GM19395 (cell line): Measurements from ENCODE around the gene ADAMTSL1.

ENCODE experiments used
- ATAC-seq: cut with Tn5 transposase; IDR thresholded peaks from one replicate; pipeline ENCODE4 v1.9.1; 2021; ENCODE audit warnings: mild to moderate bottlenecking, moderate library complexity; ENCODE audit not compliant: unreplicated experiment

ADAMTSL1 gene

DNA sequence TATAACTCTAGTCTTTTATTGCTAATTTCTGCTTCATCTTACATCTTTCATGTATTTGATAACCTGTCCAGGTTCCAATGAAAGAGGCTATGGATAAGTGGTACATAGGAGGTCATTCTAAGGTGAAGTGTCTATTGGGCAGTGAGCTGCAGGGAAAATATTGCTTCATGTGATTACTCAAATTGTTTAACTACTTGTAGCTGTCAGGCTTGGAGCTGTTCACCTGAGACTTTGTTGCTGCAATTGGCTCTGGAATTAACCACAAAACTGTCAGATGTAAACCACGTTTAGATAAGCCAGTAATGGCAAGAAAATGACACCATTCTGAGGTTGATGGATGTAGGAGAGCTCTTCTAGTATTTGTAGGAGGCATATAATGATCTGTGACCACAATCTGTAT, 26.0 kb downstream of the ADAMTSL1 start:
- ATAC-seq: no peak

DNA sequence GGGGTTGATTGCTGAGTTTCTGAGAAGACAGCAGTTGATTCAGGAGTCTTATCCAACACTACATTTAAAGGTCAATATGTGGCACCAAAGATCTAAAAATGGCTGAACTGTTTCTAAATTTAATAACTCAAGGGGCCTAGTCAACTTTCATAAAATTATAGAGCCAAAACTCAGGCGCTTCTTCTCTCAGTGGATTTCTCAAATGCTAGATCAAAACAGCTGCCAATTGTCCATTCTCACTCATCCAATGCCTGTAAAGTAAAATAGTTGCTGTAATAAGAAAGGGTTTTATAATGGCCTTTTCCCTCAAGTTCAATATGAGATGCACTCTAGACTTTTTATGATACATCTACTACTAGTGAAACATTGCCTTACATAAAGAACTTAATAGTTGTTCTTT, 26.5 kb downstream of the ADAMTSL1 start:
- no peak for ATAC-seq

DNA sequence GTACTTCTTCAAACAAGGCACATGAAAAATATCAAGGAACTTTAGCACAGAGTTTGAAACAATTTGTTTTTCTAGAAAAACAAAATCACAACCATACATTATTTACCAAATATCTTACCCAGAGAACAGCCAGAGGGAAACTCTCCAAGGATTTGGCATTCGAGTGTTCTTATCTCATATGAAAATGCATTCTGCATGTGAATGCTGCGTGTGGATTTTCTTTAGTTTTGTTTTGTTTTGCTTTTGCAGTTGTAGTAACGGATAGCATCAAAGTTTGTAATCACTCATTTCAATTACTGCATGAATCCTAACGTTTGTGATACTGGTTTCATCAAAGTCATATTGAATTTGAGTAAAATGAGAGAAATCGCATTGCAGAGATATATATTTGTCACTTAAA, 28.0 kb downstream of the ADAMTSL1 start:
- no peak for ATAC-seq

DNA sequence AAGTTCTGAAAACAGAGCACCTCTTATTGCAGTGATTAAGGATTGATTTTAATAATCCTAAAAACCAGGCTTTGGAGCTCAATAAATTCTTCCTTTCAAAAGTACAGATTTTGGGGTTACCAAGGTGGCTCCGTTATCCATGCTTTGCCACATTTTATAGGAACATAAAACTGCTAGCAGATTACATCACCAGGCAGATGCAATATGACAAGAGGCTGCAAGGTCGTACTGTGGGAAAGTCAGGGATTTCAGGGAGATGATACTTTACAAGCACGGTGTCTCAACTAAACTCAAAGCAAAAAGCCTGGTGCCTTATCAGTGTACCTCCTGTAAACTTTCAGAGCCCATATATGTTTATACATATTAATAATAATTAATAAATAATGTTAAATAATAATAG, 28.6 kb downstream of the ADAMTSL1 start:
- ATAC-seq: no peak

DNA sequence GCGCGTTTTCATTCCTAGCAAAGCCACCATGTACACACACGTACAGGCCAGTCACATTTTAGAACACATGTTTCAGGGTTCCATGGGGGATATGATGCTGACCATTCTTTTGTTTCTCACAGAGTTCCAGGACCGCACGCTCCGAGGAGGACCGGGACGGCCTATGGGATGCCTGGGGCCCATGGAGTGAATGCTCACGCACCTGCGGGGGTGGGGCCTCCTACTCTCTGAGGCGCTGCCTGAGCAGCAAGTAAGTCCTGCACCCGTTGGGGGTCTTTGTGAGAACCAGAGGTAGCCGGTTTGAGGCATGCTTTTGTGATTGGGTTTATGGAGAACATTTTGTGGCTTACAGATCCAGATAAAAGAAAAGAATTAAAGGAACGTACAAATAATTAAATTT, 30.8 kb downstream of the ADAMTSL1 start:
- no peak for ATAC-seq

DNA sequence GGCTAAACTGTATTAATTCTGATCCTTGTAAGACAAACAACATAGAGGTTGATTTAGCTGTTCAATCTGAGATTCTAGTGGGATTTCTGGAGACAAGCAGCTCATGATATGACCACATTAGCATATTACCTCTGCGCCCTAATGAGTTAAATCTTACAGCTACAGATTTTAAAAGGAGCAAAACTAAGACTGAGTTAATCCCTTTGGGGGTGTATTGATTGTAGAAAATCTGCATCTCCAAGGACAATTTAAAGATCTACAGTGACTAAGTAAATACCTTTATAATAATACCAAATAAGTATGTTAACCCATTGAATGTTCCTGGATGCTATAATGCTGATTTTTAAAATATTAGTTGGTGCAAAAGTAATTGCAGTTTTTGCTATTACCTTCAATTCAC, 33.2 kb downstream of the ADAMTSL1 start:
- no peak for ATAC-seq

DNA sequence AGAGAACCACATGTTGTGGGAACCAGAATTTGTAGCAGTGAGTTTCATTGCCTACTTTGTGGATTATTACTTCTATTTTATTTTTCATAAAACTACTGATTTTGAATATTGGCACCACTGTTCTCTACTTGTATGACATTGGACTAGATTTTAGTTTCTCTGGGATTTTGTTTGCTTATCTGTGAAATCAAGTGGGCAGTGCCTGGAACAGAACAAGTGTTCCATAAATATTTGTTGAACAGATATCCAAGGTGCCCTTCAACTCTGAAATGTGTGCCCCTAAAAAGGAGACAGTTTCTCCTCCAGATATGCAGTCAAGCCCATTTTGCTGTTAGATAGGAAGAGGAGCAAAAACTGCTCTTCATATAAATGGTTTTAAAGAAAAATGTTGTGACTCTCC, 42.6 kb downstream of the ADAMTSL1 start:
- ATAC-seq: no peak

DNA sequence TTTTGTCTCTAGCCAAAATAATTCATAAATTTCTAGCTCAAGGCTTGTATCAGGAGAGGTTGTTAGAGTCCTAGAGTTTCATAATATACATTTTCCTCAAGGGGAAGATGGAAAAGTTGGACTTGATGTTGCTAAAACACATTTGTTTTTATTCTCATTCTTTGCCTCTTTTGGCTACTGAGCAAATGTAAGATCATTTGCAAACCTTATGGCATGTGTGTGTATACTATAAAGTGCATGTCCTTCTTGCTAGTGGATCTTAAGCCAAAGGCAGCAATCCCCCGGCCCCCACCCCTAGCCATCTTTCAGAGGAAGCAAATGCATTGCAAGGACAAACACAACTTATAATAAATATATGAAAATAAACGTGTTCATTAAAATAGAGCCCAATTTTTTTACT, 43.0 kb downstream of the ADAMTSL1 start:
- ATAC-seq: no peak

DNA sequence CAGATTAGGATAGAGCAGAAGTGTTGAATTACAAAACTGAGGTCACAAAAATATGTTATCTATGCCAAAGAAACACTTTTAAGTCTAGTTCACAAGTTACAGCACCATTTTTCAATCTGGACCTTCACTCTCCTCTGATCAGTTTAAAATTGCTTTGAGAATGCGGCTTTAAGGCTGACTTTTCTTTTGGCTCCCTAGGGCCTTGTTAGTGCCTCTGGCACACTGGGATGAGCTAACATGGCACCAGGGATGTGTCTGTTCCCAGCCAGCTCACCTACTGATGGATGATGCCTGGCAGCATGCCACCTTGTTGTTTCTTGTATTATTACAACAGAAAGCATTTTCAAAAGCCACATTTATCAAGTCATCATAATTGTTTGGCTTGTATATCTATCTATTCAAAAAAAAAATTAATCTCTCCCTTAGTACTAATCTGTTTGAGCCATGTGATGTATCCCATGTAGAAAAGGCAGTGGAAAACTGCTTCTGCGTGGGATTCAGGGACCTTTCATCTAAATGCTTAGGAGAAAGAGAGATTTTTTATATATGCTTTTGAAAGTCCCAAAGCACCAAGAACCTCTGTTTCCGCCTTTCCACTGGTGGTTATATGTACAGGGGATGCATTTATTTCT, 46.6 kb downstream of the ADAMTSL1 start:
- ATAC-seq: no peak

DNA sequence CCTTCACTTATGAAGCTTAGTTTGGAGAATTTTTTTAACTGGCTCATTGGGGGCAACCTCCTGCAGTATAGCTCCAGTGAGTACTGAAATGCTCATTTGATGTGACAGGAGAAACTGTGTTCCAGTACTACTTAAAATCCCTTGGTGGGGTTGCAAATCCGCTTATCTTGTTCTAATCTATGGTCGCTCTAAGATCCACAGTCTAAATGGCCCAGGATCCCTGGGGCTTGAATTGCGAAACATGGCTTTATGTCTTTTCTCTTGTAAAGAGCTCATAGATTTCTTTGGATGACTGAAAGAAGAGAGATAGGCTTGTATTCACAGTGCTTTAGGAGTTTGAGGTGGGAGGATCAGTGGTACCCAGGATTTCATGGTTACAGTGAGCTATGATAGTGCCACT, 52.7 kb downstream of the ADAMTSL1 start:
- ATAC-seq: no peak

DNA sequence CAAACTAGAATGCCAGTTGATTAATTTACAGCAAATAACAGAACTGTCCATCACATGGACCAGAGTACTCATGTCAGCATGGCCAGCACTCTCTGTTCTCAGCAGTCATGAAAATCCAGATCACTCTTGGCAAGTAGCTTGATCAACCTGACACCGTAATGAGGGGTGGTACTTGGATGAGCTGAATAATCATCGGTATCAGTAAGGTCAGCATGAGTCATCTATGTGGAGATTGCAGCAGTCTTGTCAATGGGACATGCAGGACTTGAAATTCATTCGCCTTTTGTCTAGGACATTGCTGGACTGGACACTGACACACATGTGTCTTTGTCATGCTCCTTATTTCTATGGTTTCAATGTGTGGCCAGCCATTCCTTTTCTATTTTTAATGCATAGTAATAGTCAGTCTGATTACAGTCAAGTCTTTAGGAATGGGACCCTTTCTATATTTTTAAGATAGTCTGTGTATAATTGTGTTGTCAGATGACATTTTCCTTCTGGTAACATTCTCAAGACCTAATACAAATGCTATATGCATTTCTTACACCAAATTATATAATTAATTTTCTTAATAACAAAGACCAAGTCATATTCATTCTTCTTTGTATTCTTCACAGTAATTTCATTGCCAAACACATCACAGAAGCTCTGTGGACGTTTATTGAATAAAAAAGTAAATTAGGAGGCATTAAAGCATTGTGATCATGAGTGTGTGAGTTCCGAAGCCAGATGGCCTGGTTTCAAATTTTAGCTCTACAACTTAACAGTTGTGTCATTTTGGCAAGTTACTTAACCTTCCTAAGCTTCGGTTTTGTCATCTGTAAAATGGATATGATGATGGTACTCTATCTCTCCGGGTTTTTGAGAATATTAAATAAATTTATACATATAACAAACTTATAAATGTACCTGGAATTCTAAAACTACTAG, 57.4 kb downstream of the ADAMTSL1 start:
- ATAC-seq: no peak

DNA sequence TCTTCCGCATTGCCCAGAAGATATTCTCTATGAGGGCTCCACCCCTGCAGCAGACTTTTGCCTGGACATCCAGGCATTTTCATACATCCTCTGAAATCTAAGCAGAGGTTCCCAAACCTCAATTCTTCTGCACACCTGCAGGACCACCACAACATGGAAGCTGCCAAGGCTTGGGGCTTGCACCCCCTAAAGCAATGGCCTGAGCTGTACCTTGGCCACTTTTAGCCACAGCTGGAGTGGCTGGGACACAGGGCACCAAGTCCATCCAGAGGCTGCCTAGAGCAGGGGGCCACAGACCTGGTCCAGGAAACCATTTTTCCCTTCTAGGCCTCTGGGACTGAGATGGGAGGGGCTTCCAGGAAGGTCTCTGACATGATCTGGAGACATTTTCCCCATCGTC, 60.7 kb downstream of the ADAMTSL1 start:
- no peak for ATAC-seq

DNA sequence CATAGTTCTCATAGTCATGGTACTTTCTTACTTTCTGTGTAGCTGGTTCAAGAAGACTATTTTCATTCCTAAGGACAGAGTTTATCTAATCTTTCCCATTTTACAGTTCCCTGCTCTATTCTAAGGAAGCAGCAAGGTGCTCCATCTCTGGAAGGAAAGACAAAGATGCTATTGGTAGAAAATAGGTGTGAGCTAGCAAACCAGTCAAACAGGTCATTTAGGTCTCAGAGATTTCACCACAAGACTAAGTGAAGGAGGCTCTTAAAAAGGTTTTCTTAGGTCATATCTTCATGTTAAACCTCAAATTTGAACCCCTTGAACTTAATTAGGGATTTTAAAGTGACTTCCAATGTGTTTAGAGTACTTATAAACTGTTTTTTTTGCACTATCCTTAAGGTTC, 62.6 kb downstream of the ADAMTSL1 start:
- no peak for ATAC-seq

DNA sequence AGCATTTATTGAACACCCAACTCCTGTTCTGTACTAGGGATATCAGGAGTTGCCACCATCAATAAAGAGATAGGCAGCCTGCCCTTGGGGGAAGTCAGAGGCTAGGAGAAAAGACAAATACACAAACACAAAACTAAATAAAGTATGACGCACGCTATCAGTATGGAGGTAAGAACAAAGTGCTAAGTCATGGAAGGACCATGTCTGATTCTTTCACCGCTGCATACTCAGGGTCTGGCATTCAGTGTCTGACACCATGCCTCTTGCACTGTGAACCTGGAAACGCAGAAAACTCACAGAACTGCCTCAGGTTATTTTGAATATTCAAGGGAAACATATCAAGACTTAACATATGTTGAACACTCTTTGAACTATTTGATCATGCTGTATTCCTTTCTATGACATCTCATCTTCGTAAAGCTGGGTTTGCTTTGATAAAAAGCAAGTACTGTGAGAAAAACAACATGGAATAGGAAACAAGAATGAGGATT, 65.3 kb downstream of the ADAMTSL1 start:
- no peak for ATAC-seq

DNA sequence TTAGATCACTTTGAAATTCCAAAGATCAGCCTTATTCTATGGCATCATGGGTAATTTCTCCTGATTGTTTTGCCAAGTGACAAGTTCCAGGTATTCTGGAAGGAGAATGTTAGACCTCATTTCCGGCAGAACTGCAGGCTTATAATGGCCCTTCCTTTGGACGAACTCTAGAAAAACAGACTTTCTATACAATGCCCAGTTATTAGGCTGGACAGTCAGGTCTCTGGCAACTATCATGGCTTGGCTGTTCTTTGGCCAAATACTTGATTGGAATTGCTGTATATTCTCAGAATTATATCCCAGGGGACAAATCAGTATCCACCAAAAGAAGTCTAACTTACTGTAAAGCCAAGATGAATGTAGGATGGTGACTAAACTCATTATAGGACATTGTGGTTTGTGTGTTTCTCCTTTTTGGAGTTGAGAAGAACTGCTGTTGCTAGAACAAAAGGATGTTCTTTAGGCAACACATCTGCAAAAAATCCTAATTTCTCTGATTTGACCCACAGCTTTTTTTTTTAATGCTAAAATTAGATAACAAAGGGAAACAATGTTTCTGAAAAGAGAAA, 69.0 kb downstream of the ADAMTSL1 start:
- ATAC-seq: no peak

DNA sequence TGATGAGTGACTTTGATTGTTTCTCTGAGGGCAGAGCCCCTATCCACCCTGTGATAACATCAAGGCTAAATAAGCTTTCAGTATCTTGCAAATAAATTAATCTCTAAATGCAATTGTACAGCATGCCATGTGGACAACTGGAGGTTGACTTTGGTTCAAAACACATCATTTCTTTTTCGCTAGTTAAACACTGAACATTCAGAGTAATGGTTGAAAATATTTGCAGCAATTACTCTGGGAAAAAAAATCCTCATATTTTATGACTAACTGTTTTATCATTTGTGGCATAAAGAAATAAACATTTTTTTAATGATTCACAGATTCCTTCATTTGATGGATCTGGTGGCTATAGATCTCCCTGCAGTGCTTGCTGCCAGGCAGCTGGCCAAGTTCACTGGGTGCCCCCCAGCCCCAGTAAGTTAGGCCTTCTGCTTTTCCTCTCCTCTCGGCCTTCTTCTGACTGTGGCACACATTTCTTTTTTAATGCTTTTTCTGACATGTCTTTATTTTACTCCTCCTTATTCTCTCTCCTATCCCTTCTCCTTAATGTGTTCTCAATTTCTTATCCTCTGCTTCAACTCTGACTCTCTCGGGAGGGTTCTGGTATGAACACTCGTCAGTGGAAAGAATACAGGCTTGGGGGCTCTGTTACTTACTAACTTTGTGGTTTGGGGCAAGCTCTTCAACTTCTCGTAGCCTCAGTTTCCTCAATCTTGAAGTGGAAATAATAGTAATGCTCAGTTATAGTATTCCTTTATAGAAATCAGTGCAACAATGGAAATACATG, 69.6 kb downstream of the ADAMTSL1 start:
- ATAC-seq: no peak

DNA sequence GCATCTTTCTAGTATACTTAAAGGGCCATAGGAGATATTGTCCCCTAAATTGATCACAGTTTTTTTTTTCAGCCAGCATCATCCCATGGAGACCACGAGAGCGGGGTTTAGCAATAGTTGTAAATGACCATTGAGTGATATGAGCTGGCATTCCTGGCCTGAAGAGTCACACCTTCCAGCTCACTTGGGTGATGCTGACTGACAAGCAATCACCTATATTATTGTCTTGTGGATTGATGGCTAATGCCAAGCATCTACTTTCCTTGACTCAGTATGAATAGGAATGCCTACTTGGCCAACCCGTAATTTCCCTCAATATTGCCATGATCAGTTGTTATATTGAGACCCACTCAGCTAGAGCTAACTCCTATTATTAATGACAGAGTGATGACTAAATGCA, 70.5 kb downstream of the ADAMTSL1 start:
- no peak for ATAC-seq

DNA sequence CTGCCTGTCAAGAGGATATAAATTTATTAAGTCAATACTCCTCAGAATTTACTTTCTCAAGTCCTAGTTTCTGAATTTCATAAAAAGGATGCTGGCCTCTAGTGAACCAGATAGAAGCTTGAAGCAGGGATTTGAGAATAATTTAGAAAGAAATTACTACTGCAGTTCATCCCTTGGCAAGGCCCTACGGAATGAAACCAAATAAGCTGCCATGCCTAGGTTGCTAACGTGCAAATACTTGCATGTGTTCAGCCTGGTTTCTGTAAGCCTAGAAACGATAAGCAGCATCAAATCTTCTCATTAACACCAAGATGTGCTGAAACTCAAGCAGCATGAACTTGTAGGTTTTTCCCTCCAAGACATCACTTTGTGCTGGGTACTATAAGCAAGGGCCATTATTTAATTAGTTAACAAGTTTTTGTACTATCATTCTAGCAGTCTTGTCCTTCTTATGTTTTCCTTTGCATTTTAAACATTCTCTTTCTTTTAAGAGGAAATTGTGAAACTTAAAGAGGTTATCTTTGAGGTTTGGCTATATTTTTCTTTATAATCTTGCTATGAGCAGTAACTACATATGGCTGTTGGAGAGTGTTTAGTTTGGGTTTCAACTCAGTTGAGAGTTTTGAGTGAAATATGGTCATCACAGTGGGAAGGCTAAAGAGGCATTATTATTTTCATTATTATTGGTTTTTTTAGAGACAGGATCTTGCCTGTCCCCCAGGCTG, 71.8 kb downstream of the ADAMTSL1 start:
- ATAC-seq: no peak

DNA sequence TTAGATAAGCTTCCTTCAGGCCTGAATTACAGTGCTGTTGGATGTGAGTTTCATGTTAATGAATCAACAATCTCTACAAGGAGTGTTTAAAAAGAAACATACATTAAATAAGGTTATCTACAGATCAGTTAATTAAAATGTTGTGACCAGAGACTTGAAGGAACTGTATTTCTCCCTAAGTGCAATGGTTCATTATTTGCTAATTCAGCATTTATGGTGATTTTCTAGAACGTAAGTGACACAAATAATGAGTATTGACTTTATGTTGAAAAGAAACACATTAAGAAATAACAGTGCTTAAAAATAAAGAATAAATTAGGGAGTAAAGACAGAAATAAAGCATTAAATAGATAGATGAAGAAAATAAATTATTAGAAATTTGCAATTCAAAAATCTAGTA, 74.5 kb downstream of the ADAMTSL1 start:
- ATAC-seq: no peak

DNA sequence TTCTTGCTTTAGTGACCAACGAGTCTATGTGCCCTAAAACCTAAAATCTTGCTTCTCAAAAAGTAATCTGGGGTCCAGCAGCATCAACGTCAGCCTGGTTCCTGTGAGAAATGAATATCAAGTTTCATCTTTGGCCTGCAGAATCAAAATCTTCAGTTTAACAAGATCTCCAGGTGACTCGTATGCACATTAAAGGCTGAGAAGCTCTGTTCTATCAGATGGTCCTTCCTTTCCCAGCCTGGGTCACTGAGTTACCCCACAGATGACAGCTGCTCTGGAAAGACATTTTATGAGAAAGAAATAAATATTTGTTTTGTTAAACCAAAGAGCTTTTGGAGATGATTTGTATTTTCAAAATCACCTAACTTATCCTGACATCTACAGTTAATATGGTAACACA, 75.8 kb downstream of the ADAMTSL1 start:
- ATAC-seq: no peak

DNA sequence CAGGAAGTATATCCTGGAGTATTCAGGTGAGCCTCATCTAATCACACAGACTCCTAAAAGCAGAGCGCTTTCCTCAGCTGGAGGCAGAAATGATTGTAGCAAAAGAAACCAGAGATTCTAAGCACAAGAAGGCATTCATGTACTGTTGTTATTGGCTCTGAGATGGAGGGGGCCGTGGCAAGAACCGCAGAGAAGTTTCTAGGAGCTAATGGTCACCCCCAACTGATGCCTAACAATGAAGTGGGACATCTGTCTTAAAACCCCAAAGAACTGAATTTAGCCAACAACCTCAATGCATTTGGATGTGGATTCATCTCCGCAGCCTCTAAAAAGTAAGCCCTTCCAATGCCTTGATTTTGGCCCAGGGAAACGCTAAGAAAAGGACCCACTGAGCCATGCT, 76.3 kb downstream of the ADAMTSL1 start:
- ATAC-seq: no peak
